Neural progenitor cell (in vitro differentiated cells): ENCODE measurements around the gene VSTM5.

ENCODE experiments used
- CTCF ChIP-seq: fragments of 200-600 bp; sonication (generic); IDR thresholded peaks from 2 replicates; pipeline ENCODE4 v1.5.1; 2017; ENCODE audit warnings: antibody characterized with exemption, mild to moderate bottlenecking
- EZH2 ChIP-seq: fragments of 200-600 bp; sonication (generic); IDR thresholded peaks from 2 replicates; pipeline ENCODE4 v1.6.1; 2017; ENCODE audit warnings: antibody characterized with exemption, mild to moderate bottlenecking, moderate library complexity
- EZH2phosphoT487 ChIP-seq: fragments of 200-600 bp; sonication (generic); IDR thresholded peaks from 2 replicates; pipeline ENCODE4 v1.6.1; 2017; ENCODE audit warnings: antibody characterized with exemption

- TF ChIP-seq CTCF (no peak), EZH2 (no peak), EZH2phosphoT487 (no peak)
Measured at GRCh38 chr11:93770160-93770559, 80.3 kb downstream of the VSTM5 start.
